ENCODE results near the gene DNMBP. TPM values are rescaled to one million over a fixed set of nuclear protein-coding genes. Genes with fewer than 3 reads are reported as not detected.

Gene DNMBP
- total and polyA plus RNA-seq, 2 experiments from 2014 or later, result 13.4 to 31.2 TPM

DNA sequence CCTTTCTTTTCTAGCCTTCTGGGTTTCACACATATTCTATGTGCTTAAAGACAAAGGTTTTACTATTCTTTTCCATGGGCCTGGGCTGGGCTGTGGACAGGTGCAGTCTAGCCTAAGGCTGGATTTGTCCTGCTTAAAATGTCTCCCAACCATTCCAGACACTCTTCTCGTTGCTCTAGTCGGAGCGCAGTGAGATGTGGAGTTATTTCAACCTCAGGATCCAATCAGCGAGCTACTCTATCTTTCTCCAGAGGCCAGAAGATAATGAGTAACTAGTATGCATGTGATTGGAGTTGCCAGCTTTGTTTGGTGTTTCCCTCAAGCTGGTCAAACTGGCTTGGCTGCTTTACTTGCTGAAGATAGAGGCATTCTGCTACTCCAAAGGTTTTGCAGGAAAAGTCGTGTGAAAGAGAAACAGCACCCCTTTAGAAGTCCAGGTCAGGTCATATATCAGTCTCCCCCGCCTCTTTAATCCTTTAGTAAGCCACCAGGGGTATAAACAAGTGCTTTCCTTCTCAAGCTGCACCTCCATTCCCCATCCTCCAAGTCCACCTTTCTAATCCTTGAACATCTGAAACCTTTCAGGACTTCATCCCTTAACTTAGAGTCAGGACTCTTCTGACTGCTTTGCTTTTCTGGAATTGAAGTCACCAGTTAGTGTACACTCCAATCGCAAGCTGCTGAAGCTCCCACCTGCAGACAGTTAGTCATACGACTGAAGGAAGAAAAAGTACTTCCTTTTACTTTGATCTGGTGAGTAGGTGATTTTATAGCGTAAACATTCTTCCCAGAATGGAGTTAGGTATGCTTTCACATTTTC is 78.8 kb downstream of the DNMBP start:
- Histone ChIP-seq H3K27ac (ENCODE audit: low read depth) (peak overlapping the region; percentile 64; the same call in 1 of the 2 replicates), H3K4me2 (peak overlapping the region; percentile 29), H4K20me1 (replicated peaks; ENCODE audit: insufficient read depth) (no peaks in the 10 kb centered on the region), H3K4me1 (ENCODE audit: insufficient read depth) (peaks cover 23% of the 10 kb centered on the region), H3F3A (replicated peaks; ENCODE audit: low read depth) (no peaks in the 10 kb centered on the region), H3K4me3 (no peak overlapping the region), H3K9me2 (ENCODE audit: insufficient read depth) (no peaks in the 10 kb centered on the region), H3K79me2 (replicated peaks; ENCODE audit: insufficient read depth) (no peaks in the 10 kb centered on the region), H3K36me3 (ENCODE audit: insufficient read depth) (no peaks in the 10 kb centered on the region), H2AFZ (no peak overlapping the region), H3K27me3 (ENCODE audit: insufficient read depth) (no peaks in the 10 kb centered on the region)
- Mint-ChIP-seq H3K36me3 (ENCODE audit: low read depth) (no peaks in the 10 kb centered on the region), H3K4me3 (peak overlapping the region; percentile 42), H3K4me1 (peaks cover 42% of the 10 kb centered on the region), H3K27me3 (ENCODE audit: insufficient read depth, low read depth, poor library complexity) (peaks cover 7% of the 10 kb centered on the region), H3K9me3 (no peaks in the 10 kb centered on the region), H3K27ac (peak overlapping the region; percentile 83)
- ATAC-seq (peak; percentile 85), DNase-seq (ENCODE audit: low spot score) (peak; percentile 77)
- TF ChIP-seq, protein P1, sequence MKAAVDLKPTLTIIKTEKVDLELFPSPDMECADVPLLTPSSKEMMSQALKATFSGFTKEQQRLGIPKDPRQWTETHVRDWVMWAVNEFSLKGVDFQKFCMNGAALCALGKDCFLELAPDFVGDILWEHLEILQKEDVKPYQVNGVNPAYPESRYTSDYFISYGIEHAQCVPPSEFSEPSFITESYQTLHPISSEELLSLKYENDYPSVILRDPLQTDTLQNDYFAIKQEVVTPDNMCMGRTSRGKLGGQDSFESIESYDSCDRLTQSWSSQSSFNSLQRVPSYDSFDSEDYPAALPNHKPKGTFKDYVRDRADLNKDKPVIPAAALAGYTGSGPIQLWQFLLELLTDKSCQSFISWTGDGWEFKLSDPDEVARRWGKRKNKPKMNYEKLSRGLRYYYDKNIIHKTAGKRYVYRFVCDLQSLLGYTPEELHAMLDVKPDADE (IDR thresholded peaks at IDR 0.05), result no peak
- TF ChIP-seq, protein P2, sequence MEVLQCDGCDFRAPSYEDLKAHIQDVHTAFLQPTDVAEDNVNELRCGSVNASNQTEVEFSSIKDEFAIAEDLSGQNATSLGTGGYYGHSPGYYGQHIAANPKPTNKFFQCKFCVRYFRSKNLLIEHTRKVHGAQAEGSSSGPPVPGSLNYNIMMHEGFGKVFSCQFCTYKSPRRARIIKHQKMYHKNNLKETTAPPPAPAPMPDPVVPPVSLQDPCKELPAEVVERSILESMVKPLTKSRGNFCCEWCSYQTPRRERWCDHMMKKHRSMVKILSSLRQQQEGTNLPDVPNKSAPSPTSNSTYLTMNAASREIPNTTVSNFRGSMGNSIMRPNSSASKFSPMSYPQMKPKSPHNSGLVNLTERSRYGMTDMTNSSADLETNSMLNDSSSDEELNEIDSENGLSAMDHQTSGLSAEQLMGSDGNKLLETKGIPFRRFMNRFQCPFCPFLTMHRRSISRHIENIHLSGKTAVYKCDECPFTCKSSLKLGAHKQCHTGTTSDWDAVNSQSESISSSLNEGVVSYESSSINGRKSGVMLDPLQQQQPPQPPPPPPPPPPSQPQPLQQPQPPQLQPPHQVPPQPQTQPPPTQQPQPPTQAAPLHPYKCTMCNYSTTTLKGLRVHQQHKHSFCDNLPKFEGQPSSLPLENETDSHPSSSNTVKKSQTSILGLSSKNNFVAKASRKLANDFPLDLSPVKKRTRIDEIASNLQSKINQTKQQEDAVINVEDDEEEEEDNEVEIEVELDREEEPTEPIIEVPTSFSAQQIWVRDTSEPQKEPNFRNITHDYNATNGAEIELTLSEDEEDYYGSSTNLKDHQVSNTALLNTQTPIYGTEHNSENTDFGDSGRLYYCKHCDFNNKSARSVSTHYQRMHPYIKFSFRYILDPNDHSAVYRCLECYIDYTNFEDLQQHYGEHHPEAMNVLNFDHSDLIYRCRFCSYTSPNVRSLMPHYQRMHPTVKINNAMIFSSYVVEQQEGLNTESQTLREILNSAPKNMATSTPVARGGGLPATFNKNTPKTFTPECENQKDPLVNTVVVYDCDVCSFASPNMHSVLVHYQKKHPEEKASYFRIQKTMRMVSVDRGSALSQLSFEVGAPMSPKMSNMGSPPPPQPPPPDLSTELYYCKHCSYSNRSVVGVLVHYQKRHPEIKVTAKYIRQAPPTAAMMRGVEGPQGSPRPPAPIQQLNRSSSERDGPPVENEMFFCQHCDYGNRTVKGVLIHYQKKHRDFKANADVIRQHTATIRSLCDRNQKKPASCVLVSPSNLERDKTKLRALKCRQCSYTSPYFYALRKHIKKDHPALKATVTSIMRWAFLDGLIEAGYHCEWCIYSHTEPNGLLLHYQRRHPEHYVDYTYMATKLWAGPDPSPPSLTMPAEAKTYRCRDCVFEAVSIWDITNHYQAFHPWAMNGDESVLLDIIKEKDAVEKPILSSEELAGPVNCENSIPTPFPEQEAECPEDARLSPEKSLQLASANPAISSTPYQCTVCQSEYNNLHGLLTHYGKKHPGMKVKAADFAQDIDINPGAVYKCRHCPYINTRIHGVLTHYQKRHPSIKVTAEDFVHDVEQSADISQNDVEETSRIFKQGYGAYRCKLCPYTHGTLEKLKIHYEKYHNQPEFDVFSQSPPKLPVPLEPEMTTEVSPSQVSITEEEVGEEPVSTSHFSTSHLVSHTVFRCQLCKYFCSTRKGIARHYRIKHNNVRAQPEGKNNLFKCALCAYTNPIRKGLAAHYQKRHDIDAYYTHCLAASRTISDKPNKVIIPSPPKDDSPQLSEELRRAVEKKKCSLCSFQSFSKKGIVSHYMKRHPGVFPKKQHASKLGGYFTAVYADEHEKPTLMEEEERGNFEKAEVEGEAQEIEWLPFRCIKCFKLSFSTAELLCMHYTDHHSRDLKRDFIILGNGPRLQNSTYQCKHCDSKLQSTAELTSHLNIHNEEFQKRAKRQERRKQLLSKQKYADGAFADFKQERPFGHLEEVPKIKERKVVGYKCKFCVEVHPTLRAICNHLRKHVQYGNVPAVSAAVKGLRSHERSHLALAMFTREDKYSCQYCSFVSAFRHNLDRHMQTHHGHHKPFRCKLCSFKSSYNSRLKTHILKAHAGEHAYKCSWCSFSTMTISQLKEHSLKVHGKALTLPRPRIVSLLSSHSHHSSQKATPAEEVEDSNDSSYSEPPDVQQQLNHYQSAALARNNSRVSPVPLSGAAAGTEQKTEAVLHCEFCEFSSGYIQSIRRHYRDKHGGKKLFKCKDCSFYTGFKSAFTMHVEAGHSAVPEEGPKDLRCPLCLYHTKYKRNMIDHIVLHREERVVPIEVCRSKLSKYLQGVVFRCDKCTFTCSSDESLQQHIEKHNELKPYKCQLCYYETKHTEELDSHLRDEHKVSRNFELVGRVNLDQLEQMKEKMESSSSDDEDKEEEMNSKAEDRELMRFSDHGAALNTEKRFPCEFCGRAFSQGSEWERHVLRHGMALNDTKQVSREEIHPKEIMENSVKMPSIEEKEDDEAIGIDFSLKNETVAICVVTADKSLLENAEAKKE (CRISPR knock-in tag; IDR thresholded peaks at IDR 0.05), result peak; percentile 53; the same call in 1 of the 2 replicates
- no peak for TF ChIP-seq STAT1 (IDR thresholded peaks at IDR 0.05; ENCODE audit: unreplicated experiment)

Measured in GM23338 (cell line).